Activated effector memory CD4-positive, alpha-beta T cell treated with Interleukin-2 at 50 U/mL for 16 hours (primary cell): ENCODE results near the gene HSD3B7.
"Not testable (repeated sequence)": the region's sequence is repeated elsewhere in the genome, so short reads cannot be mapped to it uniquely, and the experiment has no call there.

Source experiments
- DNase-seq: peaks from one replicate; pipeline ENCODE4 v3.0.0-alpha.2; 2020

HSD3B7 gene

DNA sequence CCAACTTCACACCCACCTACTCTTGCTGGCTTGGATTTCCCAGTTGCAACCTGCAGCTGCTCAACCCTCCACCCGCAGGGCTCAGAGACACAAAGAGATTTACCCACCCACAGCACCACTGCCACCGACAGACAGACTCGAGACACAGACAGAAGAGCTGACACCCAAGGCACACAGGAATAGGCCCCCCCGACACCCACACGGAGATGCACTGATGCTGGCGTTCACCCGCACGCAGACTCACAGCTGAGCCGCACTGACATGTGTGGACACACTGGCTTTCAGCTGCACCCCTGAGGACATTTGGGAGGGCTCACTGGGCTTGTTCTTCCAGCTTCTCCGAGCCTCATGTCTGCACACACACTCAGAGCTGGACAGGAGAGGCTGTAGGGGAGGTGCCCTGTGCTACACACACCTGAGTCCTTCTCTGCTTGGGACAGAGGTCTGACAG lies 17.3 kb downstream of the HSD3B7 start:
- no peak for DNase-seq

DNA sequence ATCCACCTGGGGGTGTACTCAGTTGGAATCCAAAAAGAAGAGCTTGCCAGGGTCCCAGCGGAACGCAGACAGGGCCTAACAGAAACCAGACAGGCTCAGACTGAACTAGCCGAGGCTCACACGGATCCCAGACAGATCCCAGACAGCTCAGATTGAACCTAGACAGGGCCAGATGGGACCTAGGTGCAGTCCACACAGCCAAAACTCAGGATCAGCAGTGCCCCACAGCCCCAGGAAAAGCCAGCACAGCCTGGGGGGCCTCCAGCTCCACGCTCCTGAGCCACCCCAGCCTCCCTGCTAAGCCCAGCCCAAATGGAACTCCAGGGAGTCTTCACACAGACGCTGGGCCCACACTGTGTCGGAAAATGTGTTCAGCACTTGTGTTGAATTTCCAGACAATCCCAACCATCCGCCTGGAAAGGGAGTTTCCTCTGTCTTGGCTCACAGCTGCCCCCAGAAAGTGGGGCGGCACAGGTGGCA lies 17.9 kb downstream of the HSD3B7 start:
- no peak for DNase-seq

DNA sequence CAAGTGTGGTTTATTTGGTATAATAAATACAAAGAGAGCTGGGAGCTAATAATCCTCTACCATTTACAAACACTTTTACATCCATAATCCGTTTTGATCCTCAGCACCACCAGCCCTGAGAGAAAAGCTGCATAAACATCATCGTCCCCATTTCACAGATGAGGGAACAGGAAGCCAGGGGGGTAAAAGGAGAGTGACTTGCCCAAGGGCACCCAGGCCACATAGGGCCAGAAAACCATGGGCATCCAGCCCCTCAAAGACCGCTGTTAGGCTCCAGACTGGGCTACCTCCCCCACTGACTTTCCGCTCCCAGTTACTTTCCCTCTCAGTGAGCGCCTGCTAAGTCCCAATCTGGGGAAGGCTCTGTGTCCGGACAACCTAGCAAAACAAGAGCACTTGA lies 18.7 kb downstream of the HSD3B7 start:
- no peak for DNase-seq

DNA sequence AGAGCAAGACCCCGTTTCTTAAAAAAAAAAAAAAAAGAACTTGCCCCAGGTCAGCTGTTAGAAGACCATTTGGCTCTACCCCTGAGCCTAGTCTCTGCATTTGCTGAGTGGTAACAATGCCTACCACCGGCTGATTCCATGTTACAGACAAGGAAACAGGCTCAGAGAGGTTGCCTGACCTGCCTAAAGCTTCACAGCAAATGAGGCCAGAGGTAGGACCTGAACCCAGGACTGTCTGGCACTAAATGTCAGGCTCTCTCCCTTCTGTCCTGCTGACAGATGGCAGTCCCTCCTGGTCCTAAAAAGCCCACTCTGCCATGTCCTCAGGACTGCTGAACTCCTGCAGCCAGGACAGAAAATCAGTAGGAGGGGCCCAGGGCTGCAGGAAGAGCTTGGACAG lies 19.7 kb downstream of the HSD3B7 start:
- no peak for DNase-seq

DNA sequence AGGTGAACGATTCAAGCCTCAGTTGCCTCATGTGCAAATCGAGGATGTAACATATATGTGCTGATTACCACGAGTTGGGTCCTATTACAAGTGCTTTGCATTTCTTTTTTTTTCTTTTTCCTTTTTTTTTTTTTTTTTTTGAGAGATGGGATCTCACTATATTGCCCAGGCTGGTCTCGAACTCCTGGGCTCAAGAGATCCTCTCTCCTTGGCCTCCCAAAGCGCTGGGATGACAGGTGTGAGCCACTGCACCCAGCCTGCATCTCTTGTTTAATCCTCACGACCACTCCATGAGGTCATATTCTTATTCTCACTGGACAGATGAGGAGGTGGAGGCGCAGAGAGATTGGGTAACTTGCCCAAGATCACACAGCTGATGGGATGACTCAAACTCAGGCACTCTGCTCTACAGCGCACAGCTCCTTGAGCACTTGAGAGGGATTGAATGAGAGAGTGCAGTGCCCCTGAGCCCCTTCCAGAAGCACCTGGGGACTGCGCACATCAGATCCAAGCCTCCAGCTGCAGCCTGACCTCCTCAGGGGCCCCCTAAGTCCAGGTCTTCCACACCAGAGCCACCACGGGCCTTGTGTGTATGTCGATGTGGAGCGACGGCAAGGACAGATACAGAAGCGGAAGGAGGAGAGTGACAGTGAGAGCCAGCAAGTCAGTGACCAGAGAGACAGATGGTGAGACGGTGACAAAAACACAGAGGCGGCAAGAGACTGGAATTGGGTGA lies 20.5 kb downstream of the HSD3B7 start:
- no peak for DNase-seq

DNA sequence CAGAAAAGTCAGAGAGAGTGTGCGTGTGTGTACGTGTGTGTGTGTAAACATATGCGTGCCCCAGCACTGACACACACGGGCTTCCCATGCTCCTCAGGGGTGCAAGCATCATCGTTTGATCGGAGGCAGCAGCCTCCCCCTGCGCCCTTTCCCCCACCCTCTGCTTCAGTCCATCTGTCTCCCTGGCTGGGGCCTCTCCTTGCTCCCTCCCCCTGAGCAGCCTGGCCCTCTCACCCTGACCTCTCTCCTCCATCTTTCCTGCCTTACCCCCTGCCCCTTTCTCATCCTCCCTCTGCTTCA lies 21.0 kb downstream of the HSD3B7 start:
- DNase-seq = no peak

DNA sequence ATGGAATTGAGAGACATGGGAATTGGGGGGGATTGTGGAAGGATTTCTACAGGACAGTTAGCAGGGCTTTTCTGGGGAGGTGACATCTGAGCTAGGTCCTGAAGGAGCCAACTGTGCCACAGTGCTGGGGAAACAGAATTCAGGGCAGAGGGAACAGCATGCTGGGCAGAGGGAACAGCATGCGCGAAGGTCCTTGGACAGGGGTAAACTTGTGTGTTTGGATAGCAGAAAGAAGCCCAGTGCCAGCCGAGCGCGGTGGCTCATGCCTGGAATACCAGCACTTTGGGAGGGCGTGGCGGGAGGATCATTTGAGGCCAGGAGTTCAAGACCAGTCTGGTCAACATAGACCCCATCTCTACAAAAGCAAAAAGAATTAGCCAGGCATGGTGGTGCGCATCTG lies 21.6 kb downstream of the HSD3B7 start:
- no peak for DNase-seq

DNA sequence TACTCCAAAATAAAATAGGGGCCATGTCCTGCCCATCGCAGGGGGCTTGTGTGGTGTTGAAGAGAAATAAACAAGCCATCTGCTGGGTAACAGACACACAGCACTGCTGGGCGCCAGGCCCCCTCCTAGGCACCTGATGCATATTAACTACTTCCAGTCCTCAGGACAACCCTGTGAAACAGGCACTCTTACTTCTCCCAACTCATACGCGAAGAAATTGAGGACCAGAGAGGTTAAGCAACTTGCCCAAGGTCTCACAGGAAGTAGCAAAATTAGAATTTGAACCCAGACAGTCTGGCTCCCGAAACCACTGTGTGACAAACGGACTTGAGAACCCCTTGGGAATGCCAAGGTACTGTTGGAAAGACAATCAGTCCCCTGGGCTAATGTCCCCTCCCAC lies 22.7 kb downstream of the HSD3B7 start:
- no peak for DNase-seq

DNA sequence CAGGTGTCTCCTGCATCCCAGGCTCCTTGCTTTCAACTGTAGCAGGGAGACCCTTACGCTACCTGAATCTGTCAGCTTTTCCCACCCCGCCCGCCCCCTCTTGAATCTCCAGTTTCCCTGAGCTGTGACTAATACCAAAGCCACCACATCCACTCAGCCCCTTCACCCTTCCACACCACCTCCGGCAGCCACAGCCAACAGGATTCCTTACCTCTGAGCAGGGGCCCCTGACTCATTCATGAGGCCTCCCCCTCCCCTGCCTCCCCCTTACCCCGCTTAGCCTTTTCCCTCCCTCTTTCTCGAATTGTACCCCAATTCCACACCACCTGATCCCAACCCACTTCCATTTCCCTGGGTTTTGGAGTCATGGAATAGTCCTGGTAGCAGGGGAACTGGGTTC lies 23.1 kb downstream of the HSD3B7 start:
- no peak for DNase-seq

DNA sequence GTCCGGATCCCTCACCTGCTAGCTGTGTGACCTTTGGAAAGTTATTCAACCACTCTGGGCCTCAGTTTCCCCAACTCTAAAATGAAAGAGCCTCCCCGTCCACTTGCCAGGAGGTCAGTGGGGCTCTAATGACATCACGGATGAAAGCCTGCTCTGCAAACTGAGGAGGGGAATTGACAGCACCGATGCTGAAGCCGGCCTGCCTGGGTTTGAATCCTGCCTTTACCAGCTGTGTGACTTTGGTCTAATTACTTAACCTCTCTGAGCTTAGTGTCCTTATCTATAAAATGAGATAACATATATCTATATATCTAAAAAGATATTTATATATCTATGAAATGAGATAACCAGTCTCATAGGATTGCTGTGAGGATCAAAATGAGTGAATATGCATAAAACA lies 23.5 kb downstream of the HSD3B7 start:
- no peak for DNase-seq

DNA sequence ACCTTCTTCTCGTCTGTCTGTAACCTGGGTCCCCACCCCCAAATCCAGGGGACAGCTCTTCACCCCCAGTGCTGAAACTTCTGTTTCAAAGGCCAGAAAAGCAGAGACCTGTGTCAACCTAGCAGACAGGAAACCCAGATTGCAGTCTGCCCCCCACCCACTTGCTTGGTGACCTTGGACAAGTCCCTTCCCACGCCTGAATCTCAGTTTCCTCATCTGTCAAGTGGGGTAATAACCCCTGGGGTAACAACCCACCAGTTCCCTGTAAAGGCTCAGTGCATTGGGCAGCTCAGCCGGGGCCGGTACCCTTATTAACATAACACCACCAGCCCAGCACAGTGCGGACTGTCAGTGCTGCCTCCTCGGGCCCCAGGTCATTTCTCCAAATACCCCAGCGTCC lies 24.1 kb downstream of the HSD3B7 start:
- DNase-seq = no peak

DNA sequence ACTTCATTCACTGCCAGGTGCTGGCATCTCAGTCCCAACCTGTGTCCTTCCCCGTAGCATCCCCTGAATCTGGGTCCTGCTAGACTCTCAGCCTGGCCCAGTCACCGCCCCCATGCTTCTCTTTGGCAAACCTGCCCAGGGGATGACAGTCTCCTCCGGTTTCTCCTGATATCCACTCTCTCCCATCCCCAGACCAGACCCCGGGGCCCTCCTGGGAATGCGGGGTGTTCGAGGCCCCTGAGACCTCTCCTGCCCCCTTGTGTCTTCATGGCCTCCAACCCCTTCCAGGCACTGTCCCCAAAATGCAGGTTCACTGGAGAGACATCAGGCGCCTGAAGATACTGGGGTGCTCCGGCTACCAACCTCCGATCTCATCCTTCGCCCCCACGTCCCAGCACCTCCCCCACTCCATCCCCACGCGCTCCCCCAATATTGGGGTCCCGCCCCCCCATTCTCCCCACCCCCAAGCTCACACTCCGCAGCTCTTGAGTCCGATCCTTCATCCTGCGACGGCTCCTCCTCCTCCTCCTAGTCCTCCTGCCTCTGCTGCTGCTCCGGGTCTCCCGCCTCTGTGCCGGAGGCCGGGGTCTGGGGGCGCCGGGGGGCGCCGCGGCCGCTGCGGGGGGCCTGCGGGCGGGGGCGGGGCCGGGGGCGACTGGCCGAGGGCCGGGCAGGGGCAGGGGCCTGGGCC lies 25.0 kb downstream of the HSD3B7 start:
- DNase-seq = no peak

DNA sequence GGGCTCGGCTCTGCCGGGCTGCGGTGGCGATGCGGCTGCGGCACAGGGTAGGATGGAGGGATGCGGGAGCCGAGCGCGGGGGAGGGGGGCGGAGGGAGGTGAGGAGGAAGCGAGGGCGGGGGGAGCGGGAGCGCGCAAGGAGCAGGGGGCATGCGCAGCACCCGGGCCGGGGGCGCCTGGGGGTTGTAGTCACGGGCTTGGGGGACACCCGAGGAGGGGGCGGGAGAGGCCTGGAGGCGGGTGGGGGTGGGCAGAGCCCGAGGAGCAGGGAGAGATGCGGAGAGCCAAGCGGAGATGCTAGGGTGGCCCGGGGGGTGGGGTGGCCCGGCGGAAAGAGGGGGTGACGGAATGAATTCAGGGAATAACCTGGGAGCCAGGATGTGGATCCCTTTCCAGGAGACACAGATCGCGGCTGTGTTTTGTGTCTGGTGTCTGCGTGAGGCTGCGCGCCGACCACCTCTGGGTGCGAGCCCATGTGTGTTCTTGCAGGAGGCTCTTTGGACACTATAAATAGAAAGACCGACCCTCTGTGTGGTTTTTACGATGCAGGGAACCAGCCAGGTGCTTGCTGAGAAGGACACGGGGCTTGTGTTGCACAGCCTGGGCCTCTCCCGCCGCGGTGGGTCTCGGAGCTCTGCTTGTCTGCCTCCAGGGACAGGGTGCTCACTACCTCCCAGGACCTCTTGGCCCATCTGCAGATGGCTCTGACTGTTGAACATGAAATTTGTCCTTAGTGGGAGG lies 25.7 kb downstream of the HSD3B7 start, which contains the start of gene STX1B:
Gene STX1B, minus strand, starts transcription at position 54 of the 741 bp plus-strand sequence. CDS start 242 bp downstream, outside the sequence.
- peak; percentile 33 for DNase-seq

DNA sequence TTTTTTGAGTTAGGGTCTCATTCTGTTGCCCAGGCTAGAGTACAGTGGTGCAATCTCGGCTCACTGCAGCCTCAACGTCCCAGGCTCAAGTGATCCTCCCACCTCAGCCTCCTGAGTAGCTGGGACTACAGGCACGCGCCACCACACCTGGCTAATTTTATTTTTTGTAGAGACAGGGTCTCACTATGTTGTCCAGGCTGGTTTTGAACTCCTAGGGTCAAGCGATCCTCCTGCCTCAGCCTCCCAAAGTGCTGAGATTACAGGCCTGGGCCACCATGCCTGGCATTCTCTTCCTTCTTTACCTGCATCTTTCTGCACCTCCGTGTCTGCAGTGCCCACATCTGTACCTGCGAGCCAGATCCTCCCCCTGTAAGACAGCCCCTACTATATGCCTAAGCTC lies 26.8 kb downstream of the HSD3B7 start:
- DNase-seq = not testable (repeated sequence)

DNA sequence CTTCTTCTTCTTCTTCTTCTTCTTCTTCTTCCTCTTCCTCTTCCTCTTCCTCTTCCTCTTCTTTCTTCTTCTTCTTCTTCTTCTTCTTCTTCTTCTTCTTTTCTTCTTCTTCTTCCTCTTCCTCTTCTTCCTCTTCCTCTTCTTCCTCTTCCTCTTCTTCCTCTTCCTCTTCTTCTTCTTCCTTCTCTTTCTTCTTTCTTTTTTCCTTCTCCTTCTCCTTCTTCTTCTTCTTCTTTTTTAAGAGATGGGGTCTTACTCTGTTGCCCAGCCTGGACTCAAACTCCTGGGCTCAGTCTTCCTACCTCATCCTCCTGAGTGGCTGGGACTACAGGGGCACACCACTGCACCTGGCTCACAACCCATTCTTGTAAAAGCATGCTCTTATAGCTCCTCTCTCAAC lies 28.3 kb downstream of the HSD3B7 start:
- DNase-seq = not testable (repeated sequence)

DNA sequence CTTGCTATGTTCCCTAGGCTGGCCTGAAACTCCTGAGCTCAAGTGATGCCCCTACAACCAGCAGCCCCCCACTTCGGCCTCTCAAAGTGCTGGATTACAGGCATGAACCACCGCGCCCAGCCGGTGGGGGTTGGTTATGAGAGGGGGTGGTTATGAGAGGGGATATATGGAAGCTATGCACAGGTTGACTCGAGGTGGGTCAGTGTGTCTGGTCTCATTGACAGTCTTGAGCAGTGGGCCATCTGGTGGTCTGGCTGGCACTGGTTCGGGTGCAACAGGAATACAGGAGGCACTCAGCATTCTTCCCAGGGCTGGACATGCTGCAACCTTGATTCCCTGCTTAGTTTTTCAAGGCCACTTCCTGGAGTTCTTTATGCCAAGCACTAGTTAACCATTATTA lies 31.0 kb downstream of the HSD3B7 start:
- no peak for DNase-seq

DNA sequence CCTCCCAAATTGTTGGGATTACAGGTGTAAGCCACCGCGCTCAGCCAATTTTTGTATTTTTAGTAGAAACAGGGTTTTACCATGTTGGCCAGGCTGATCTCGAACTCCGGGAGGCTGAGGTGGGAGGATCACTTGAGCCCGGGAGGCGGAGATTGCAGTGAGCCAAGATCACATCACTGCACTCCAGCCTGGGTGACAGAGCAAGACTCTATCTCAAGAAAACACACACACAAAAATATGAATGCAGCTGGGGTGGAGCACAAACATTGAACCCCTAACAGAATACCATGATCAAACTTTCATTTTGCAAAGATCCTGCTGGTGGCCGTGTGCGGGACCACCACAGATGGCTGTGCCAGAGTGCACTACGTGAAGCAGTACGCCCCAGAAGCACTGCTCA lies 32.7 kb downstream of the HSD3B7 start:
- DNase-seq = not testable (repeated sequence)

DNA sequence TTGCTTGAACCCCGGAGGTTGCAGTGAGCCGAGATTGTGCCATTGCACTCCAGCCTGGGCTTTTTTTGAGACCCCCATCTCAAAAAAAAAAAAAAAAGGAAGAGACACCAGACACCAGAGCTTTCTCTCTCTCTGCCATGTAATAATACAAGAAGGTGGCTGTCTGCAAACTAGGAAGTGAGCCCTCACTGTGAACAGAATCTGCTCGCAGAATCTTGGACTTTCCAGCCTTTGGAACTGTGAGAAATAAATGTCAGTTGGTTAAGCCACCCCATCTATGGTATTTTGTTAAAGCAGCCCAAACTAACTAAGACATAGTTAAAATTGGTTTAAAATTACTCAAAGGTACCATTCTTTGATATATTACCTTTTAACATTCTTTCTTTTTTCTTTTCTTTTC lies 35.5 kb downstream of the HSD3B7 start:
- no peak for DNase-seq

DNA sequence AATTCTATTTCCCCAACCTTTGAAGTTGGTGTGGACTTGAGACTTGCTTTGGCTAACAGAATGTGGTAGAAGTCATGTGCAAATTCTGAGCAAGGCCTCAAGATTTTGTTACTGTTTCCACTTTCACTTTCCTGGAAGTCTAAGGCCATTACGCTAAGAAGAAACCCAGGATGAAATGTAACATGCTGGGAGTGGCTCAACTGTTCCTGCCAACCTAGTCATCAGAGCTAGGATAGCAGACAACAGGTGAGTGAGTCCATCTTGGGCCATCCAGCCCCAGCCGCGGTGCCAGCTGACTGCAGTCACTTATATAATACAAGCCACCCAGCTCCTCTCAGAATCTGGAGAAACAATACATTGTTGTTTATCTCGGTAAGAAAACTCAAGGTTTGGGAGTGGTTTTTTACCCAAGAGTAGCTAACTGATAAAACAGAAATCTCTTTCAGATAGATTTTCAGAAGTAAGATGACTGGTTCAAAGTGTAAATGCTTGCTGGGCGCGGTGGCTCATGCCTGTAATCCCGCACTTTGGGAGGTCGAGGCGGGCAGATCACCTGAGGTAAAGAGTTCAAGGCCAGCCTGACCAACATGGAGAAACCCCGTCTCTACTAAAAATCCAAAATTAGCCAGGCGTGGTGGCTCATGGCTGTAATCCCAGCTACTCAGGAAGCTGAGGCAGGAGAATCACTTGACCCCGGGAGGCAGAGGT lies 37.7 kb downstream of the HSD3B7 start:
- no peak for DNase-seq

DNA sequence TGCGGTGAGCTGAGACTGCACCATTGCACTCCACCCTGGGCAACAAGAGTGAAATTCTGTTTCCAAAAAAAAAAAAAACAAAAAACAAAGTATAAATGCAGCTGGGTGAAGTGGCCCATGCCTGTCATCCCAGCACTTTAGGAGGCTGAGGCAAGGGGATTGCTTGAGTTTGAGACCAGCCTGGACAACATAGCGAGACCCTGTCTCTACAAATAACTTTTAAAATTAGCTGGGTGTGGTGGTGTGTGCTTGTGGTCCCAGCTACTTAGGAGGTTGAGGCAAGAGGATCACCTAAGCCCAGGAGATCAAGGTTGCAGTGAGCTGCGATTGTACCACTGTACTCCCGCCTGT lies 38.2 kb downstream of the HSD3B7 start:
- no peak for DNase-seq

DNA sequence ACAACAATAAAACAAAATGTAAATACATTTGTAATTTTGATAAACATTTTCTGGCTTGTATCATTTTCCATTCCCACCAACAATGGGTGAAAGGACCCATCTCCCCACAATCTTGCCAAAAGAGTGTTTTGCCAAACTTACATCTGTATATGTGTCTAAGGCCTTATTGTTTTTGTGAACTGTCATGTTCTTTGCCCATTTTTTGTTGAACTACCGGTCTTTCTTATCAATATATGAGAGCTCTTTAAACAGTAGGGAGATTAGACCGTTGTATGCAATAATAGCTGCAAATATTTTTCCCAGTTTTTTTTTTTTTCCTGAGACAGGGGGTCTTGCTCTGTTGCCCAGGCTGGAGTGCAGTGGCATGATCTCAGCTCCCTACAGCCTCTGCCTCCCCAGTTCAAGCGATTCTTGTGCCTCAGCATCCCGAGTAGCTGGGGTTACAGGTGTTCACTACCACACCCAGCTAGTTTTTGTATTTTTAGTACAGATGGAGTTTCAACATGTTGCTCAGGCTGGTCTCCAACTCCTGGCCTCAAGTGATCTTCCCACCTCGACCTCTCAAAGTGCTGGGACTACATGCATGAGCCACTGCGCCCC lies 38.7 kb downstream of the HSD3B7 start:
- DNase-seq = no peak

DNA sequence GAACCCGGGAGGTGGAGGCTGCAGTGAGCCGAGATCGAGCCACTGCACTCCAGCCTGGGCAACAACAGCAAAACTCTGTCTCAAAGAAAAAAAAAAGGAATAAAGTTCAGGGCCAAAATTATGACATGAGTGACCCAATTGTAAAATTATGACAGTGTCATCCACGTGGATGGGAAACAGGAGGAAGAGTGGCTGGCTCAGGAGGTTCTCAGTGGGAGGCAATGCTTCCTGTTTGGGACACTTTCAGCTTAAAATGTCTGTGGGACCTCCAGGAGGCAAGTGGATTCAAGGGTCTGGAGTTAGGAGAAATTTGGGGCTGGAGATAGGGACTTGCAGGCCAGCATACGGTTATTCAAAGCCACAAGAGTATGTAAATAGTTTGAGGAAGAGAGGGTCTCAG lies 40.3 kb downstream of the HSD3B7 start:
- DNase-seq = no peak

DNA sequence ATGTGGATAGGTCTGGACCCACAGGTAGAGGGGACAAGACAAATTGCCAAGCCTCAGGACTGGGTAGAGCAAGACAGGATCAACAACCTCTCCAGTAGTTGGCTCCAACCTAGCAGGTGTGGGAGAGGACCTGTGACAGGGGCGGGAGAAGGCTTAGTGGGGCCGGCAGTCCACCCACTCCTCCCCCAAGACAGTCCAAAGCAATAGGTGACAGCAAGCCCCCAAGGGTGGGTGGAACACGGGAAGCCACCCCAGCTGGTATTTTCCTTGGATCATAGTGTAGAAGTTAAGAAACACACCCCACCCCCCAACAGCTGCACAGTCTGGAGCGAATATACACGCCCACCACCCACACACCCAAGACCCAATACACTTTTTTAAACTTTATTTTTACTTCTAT lies 44.3 kb downstream of the HSD3B7 start:
- DNase-seq = no peak
